Tongue (tissue), 2 donors: ENCODE data around the gene NLGN2. TPM values are rescaled to one million over a fixed set of nuclear protein-coding genes. Genes with fewer than 3 reads are reported as not detected.
A peak's percentile ranks its signal among the peaks of the same experiment; 100 is the strongest.

ENCODE experiments used
- DNase-seq: peaks from one replicate; pipeline ENCODE4 v3.0.0-alpha.2; 2015
- total RNA-seq: library from RNA; depleted of rRNA; stranded (reverse); fragments of >200 nt; gene quantifications from one replicate; pipeline ENCODE4 v1.2.3, GENCODE V29; 2014

NLGN2 gene
- total RNA-seq, 1 donor from 2014 or later: 9.3 TPM

GRCh38 chr17:7414837-7415236 lies 7.2 kb downstream of the NLGN2 start:
- DNase-seq: no peak

DNA sequence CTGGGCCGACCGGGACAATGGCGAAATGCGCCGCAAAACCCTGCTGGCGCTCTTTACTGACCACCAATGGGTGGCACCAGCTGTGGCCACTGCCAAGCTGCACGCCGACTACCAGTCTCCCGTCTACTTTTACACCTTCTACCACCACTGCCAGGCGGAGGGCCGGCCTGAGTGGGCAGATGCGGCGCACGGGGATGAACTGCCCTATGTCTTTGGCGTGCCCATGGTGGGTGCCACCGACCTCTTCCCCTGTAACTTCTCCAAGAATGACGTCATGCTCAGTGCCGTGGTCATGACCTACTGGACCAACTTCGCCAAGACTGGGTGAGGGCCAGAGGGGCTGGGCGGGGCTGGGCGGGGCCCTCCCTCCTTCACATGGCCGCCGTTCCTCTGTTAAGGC lies 8.1 kb downstream of the NLGN2 start:
- no peak for DNase-seq

DNA sequence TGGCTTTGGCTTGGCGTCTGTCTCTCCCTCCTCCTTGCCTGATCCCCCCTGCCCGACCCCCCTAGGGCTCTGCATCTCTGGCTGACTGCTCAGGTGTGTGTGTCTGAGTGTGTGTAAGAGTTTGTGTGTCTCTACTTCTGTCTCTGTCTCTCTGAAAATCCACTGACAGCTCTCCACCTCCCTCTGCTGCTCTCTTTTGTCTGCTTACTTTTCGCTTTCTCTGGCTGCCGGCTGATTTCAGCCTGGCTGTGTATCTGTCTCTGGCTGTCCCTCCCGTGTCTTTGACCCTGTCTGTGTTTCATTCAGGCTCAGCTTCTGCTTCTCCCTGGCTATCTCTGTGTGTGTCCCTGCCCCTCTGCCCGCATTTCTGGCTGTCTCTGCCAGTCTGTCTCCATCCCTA lies 8.7 kb downstream of the NLGN2 start:
- DNase-seq: no peak

DNA sequence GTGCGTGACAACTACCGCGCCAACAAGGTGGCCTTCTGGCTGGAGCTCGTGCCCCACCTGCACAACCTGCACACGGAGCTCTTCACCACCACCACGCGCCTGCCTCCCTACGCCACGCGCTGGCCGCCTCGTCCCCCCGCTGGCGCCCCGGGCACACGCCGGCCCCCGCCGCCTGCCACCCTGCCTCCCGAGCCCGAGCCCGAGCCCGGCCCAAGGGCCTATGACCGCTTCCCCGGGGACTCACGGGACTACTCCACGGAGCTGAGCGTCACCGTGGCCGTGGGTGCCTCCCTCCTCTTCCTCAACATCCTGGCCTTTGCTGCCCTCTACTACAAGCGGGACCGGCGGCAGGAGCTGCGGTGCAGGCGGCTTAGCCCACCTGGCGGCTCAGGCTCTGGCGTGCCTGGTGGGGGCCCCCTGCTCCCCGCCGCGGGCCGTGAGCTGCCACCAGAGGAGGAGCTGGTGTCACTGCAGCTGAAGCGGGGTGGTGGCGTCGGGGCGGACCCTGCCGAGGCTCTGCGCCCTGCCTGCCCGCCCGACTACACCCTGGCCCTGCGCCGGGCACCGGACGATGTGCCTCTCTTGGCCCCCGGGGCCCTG lies 9.5 kb downstream of the NLGN2 start:
- DNase-seq: no peak

DNA sequence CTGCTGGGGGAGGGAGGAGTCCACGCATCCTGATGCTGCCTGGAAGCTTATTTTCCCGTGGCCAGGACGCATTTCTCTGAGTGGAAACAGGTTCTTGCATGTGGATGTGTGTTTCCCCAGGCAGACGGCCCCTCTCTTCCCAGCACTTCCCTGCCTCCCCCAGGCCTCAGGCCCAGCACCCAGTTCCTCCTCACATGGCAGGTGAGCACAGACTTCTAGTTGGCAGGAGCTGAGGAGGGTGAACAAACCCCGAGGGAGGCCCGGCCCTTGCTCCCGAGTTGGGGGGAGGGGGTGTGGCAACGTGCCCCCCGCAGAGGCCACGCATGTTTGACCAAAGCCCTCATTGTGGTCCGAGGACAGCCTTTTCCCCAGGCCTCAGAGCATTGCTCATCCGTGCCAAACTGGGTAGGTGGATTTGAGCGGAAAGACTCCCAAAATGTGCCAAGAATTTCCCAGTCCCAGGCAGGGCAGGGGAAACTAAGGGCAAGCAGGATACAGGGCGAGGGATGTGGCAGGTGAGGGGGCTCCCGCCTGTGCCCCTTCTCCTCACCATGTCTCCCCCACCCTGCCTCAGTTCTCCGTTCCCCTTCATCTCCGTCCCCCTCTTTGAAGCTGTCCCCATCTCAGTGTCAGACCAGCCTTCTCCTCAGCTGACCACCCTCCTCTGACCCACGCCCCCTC lies 11.0 kb downstream of the NLGN2 start:
- DNase-seq: no peak

DNA sequence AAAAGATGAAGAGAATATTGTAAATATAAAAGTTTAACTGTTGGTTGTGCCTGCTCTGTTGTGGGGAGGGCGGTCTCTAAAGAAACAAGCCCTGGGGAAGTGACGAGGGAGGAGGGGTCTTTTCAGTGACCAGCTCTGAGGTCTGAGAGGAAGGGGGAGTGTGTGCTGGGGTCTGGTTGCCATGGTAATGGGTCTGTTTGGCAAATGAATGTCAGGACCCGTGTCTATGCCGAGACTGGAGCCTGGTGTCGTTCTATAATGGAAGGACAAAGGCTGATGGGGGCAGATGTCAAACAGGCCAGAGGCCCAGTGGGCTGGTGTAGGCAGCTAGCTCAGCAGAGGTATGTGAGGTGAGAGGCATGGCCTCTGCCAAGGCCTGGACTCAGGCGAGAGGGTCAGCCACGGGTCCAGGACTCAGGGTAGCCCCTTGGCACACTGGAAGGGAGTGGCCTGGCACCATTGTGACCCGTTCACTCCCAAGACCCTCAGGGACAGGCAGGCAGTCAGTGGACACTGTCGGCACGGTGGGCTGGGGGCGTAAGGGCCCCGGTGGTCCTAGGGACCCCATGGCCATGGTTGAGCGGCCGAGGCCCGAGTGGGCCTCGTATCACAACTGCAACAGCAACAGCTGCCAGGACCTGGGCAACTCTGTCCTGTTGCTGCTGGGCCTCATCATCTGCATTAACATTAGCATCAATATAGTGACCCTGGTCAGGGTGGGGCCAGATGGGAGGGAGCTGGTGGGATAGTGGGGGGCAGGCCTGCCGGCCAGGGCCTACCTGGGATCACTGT lies 12.4 kb downstream of the NLGN2 start, which contains the start of gene SPEM1:
SPEM1 (plus strand) TSS at position 506 of the 792 bp plus-strand sequence; CDS start at position 567, 61 bp downstream.
- DNase-seq: no peak

- DNase-seq: no peak
These were observed 13.5 kb downstream of the NLGN2 start for GRCh38 chr17:7421186-7421585.

DNA sequence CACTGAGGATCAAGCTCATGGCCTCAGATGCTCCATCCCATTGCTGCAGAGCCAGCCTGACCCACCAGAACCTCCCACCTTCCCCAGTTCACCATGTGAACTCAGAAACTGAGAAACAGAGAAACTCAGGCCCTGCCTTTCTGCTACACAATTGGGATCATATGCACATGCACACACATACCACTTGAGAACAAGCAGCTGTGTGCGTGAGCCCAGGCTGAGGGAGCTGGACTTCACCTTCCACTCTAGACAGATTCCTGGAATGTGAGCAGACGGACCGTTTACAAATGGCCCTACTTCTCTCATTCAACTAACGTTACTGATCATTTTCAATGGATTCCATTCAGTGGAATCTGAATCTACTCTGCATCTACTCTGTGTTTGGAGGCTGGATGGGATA lies 16.0 kb downstream of the NLGN2 start:
- DNase-seq: peak; percentile 50

DNA sequence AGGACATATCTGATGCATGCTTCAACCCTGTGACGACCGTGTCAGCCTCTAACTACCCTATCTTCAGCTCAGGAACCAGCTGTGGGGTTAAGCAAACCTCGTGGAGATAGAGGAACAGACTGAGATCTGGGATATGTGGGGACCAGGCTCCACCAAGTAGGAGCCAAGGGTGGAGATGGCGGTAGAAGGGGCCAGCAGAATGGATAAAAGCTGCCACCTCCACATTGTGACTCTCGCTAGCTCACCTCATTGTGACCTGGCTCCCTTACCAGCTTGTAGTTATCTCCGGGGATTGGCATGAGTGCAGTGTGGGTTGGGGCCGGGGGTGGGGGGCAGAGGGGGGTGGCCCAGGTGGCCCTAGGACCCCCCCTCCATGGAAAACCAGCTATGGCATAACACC lies 17.7 kb downstream of the NLGN2 start, which contains the start of gene SPEM2:
SPEM2 (plus strand) TSS at position 301 of the 400 bp plus-strand sequence; CDS start at position 374, 73 bp downstream.
- no peak for DNase-seq

GRCh38 chr17:7425756-7426155 lies 18.1 kb downstream of the NLGN2 start:
- DNase-seq: no peak

GRCh38 chr17:7426203-7426863 lies 18.7 kb downstream of the NLGN2 start:
- DNase-seq: no peak

DNA sequence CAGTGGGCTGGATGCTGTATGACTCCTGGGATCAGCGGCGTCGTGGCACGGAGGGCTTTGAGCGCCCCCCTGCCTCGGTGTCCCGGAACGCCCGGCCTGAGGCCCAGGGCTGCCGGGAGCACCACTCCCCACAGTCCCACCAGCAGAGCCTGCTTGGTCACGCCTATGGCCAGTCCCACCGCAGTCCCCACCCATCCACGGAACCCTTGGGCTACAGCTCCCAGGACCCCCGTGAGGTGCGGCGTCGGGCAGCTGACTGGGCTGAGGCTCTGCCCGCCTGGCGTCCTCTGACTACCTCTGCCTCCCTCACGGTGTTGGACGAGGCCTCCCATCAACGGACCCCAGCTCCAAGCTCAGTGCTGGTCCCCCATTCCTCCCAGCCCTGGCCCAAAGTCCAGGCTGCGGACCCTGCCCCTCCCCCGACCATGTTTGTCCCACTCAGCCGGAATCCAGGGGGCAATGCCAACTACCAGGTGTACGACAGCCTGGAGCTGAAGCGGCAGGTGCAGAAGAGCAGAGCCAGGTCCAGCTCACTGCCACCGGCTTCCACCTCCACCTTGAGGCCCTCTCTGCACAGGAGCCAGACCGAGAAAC lies 19.3 kb downstream of the NLGN2 start:
- DNase-seq: no peak

- DNase-seq: no peak
These were observed 19.9 kb downstream of the NLGN2 start for GRCh38 chr17:7427549-7427948.

DNA sequence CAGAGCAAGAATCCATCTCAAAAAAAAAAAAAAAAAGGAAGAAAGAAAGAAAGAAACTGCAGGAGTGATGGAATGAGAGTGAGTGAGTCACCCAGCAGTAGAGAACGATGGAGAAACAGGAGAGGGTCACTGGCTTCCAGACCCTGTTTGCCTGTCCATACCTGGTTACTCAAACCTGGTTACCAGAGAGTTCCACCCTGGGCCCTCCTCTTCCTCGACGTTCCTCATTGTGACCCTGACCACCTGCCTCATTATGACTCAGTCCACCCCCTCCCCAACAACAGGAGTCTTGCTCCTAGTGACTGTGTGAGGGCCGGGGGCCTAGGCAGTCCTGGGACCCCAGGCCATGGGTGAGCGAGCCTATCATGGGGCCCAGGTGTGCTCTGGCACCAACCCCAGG lies 20.9 kb downstream of the NLGN2 start, which contains the start of gene SPEM3:
SPEM3 (plus strand) TSS at position 301 of the 400 bp plus-strand sequence; CDS start at position 347, 46 bp downstream.
- DNase-seq: no peak

- DNase-seq: no peak
These were observed 22.1 kb downstream of the NLGN2 start for GRCh38 chr17:7429722-7430121.

DNA sequence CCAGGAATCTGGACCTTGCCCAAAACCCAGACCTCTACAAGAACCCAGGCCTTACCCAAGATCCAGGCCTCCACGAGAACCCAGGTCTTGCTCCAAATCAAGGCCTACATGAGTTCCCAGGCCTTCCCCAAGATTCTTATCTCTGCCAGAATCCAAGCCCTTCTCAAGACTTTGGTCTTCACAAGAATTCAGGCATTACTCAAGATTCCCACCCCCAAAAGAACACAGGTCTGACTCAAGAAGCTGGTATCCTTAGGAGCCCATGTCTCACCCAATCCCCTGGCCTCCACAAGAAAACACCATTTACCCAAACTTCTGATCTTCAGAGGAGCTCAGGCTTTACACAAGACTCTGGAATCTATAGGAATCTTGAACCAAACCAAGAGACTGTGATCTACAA lies 23.6 kb downstream of the NLGN2 start:
- DNase-seq: no peak

GRCh38 chr17:7432296-7432695 lies 24.7 kb downstream of the NLGN2 start:
- no peak for DNase-seq

- peak; percentile 51 for DNase-seq
These were observed 28.3 kb downstream of the NLGN2 start for GRCh38 chr17:7435676-7436555.

GRCh38 chr17:7436556-7437368 lies 29.1 kb downstream of the NLGN2 start:
- DNase-seq: peak; percentile 85

GRCh38 chr17:7437369-7437863 lies 29.8 kb downstream of the NLGN2 start:
- DNase-seq: no peak
